HTERT RPE-1 (cell line): ENCODE results near the gene CAPN9.

Experiments used
- in situ Hi-C: fragments of 300-500 bp; cut with MboI; formaldehyde crosslinking; loops from 4 replicates; pipeline ENCODE4 v1.14.3; 2020; ENCODE audit warnings: low sequenced_read_pairs

CAPN9 gene

GRCh38 chr1:230794431-230794830 is 47.2 kb downstream of the CAPN9 start:
- in situ Hi-C loops, result no loop called here

GRCh38 chr1:230794871-230795605 is 47.9 kb downstream of the CAPN9 start:
- in situ Hi-C loops, result no loop called here

GRCh38 chr1:230796626-230797025 is 49.4 kb downstream of the CAPN9 start:
- in situ Hi-C loops, result no loop called here

- in situ Hi-C loops, result no loop called here
Observed at GRCh38 chr1:230797376-230797920, 50.3 kb downstream of the CAPN9 start.

- in situ Hi-C loops, result no loop called here
Observed at GRCh38 chr1:230797942-230798365, 50.8 kb downstream of the CAPN9 start.

- in situ Hi-C loops, result no loop called here
Observed at GRCh38 chr1:230798491-230798890, 51.3 kb downstream of the CAPN9 start.

GRCh38 chr1:230800891-230801840 is 54.0 kb downstream of the CAPN9 start:
- in situ Hi-C loops, result no loop called here

GRCh38 chr1:230804396-230804795 is 57.2 kb downstream of the CAPN9 start:
- in situ Hi-C loops, result no loop called here

GRCh38 chr1:230806552-230806951 is 59.4 kb downstream of the CAPN9 start:
- in situ Hi-C loops, result no loop called here

GRCh38 chr1:230807029-230807428 is 59.8 kb downstream of the CAPN9 start:
- in situ Hi-C loops, result no loop called here

- in situ Hi-C loops, result no loop called here
Observed at GRCh38 chr1:230807561-230808280, 60.5 kb downstream of the CAPN9 start.

- in situ Hi-C loops, result no loop called here
Observed at GRCh38 chr1:230808281-230808872, 61.2 kb downstream of the CAPN9 start.

GRCh38 chr1:230809256-230809990 is 62.2 kb downstream of the CAPN9 start:
- in situ Hi-C loops, result no loop called here

- in situ Hi-C loops, result no loop called here
Observed at GRCh38 chr1:230812568-230812967, 65.4 kb downstream of the CAPN9 start.

- in situ Hi-C loops, result no loop called here
Observed at GRCh38 chr1:230814949-230815692, 67.9 kb downstream of the CAPN9 start.

- in situ Hi-C loops, result no loop called here
Observed at GRCh38 chr1:230816018-230816417, 68.8 kb downstream of the CAPN9 start.

- in situ Hi-C loops, result no loop called here
Observed at GRCh38 chr1:230818367-230818766, 71.2 kb downstream of the CAPN9 start.

GRCh38 chr1:230818901-230819300 is 71.7 kb downstream of the CAPN9 start:
- in situ Hi-C loops, result no loop called here

GRCh38 chr1:230819976-230820375 is 72.8 kb downstream of the CAPN9 start:
- in situ Hi-C loops, result no loop called here
